ENCODE measurements around the gene ARHGAP8.

DNA sequence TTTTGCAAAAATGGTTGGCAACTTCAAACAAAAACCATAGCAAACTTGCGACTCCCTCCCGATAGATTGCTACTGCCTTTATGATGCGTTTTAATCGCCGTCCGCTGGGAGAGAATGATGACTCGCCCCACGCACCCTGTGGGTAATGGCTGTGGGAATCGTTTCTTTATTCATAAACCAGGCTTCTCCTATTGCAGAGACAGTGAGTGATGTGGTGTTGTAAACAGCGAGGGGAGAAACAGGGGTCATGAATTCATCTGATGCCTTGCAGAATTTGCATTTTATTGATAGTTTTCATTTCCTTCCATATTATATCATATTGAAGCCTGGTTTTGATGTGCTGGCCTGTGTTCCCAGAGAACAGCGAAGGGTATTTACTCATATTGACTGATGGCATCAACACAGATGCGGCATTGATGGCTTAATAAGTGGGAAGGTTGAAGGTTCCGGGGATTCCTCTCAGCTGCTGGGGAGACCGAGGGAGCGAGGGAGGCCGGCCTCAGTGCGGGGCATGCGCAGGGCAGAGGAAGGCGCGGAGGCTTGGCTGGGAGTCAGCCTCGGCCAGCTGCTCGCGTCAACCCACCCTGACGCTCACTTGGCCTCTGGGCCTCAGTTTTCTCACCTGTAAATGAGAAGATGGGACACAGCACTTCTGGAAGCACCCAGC, 41.3 kb downstream of the ARHGAP8 start:
- TF ChIP-seq, protein P1, sequence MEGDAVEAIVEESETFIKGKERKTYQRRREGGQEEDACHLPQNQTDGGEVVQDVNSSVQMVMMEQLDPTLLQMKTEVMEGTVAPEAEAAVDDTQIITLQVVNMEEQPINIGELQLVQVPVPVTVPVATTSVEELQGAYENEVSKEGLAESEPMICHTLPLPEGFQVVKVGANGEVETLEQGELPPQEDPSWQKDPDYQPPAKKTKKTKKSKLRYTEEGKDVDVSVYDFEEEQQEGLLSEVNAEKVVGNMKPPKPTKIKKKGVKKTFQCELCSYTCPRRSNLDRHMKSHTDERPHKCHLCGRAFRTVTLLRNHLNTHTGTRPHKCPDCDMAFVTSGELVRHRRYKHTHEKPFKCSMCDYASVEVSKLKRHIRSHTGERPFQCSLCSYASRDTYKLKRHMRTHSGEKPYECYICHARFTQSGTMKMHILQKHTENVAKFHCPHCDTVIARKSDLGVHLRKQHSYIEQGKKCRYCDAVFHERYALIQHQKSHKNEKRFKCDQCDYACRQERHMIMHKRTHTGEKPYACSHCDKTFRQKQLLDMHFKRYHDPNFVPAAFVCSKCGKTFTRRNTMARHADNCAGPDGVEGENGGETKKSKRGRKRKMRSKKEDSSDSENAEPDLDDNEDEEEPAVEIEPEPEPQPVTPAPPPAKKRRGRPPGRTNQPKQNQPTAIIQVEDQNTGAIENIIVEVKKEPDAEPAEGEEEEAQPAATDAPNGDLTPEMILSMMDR (conservative IDR thresholded peaks at IDR 0.05 in 1 of 2, IDR thresholded peaks at IDR 0.05 in 1 of 2; ENCODE audit: low read depth in 1 of 2, low read length in 2 of 2): no peak
- TF ChIP-seq EZH2 (IDR thresholded peaks at IDR 0.05; ENCODE audit: low read length, missing control alignments): no peak
